ENCODE results near the gene CTCF. TPM values are rescaled to one million over a fixed set of nuclear protein-coding genes. Genes with fewer than 3 reads are reported as not detected.

CTCF gene
- total and polyA plus RNA-seq, 2 donors (not counting 3 experiments of a cell fraction or from before 2014, with no cell fraction given), result 20.7 to 40.0 TPM

DNA sequence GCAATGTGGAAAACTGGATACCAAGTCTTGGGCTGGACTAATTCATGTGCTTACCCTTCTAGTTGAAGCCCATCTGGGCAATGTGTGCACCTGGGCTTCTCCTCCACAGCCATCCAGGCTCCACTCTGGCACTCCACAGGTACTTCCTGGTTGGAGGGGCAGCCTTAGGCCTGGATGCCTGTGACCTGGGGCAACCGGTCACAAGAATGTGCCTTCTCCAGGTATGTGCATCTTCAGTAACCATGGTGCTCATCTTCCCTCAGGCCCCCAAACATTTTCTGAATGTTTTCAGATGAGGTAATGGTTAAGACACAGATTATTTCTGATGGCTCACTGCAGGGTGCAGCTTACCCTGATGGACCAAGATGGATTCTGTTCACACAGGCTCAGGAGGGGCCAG, 115.4 kb downstream of the CTCF start:
- Histone ChIP-seq H3K36me3 (ENCODE audit: control insufficient read depth in 2 of 2, extremely low read depth in 1 of 2, insufficient read depth in 2 of 2, low read length in 2 of 2) (peaks cover 0 to 18% of the 10 kb centered on the region in 2 experiments), H2AFZ (ENCODE audit: low read depth, low read length) (no peak overlapping the region), H3K9me3 (replicated peaks; ENCODE audit: control insufficient read depth, insufficient read depth, low read length) (no peaks in the 10 kb centered on the region), H3K27me3 (ENCODE audit: control insufficient read depth in 2 of 2, insufficient read depth in 2 of 2, low read length in 2 of 2) (no peaks in the 10 kb centered on the region), H3K4me1 (ENCODE audit: control insufficient read depth, extremely low read depth, insufficient read depth, low read length) (peaks cover 26% of the 10 kb centered on the region), H3K9ac (replicated peaks; ENCODE audit: extremely low read depth, insufficient read depth, low read length) (no peak overlapping the region), H3K4me2 (ENCODE audit: insufficient read depth, low read length) (no peak overlapping the region), H3K4me3 (replicated peaks in 1 of 3; ENCODE audit: insufficient read depth in 1 of 3, low read depth in 1 of 3, low read length in 3 of 3) (no peak overlapping the region), H3K9me1 (replicated peaks; ENCODE audit: control insufficient read depth, extremely low read depth, insufficient read depth, low read length) (no peaks in the 10 kb centered on the region), H3K27ac (ENCODE audit: insufficient read depth, low read depth, low read length) (no peak overlapping the region), H4K20me1 (replicated peaks; ENCODE audit: control insufficient read depth, extremely low read depth, insufficient read depth, low read length) (no peaks in the 10 kb centered on the region), H3K79me2 (ENCODE audit: control insufficient read depth, insufficient read depth, low read length) (no peaks in the 10 kb centered on the region)
- TF ChIP-seq, protein P1, sequence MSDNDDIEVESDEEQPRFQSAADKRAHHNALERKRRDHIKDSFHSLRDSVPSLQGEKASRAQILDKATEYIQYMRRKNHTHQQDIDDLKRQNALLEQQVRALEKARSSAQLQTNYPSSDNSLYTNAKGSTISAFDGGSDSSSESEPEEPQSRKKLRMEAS (IDR thresholded peaks at IDR 0.05; ENCODE audit: insufficient read depth, insufficient read length), result no peak
- TF ChIP-seq JUN (IDR thresholded peaks at IDR 0.05; ENCODE audit: borderline replicate concordance, insufficient read depth, insufficient read length, low read depth) (no peak), EZH2 (IDR thresholded peaks at IDR 0.05; ENCODE audit: borderline replicate concordance, low read depth, low read length, severe bottlenecking) (no peak), FOS (IDR thresholded peaks at IDR 0.05; ENCODE audit: borderline replicate concordance, insufficient read depth, low read length) (no peak), POLR2AphosphoS5 (IDR thresholded peaks at IDR 0.05; ENCODE audit: insufficient read depth, low read depth, low read length) (no peak), POLR2A (IDR thresholded peaks at IDR 0.05; ENCODE audit: low read depth, low read length) (no peak), MYC (IDR thresholded peaks at IDR 0.05; ENCODE audit: low read depth, low read length) (no peak)
- TF ChIP-seq, protein P2, sequence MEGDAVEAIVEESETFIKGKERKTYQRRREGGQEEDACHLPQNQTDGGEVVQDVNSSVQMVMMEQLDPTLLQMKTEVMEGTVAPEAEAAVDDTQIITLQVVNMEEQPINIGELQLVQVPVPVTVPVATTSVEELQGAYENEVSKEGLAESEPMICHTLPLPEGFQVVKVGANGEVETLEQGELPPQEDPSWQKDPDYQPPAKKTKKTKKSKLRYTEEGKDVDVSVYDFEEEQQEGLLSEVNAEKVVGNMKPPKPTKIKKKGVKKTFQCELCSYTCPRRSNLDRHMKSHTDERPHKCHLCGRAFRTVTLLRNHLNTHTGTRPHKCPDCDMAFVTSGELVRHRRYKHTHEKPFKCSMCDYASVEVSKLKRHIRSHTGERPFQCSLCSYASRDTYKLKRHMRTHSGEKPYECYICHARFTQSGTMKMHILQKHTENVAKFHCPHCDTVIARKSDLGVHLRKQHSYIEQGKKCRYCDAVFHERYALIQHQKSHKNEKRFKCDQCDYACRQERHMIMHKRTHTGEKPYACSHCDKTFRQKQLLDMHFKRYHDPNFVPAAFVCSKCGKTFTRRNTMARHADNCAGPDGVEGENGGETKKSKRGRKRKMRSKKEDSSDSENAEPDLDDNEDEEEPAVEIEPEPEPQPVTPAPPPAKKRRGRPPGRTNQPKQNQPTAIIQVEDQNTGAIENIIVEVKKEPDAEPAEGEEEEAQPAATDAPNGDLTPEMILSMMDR (IDR thresholded peaks at IDR 0.05; ENCODE audit: extremely low read depth in 1 of 2, insufficient read depth in 1 of 2, low read depth in 1 of 2, low read length in 2 of 2), result no peak
- FAIRE-seq, result no peak
- DNase-seq (ENCODE audit: low read depth, low spot score), result no peak
- no TSS peak for BruUV-seq (replicated peaks)
- ChIA-PET POLR2A (no interaction called here), CTCF (interaction anchor here (1.5 to 2.4 kb wide), 2 partner anchors 124 to 138 kb away, joined by 5 to 18 read pairs; no protein-coding TSS in a partner anchor)
- intact Hi-C loops (cut with micrococcal nuclease), result no loop called here
- dilution Hi-C loops (cut with MboI; ENCODE audit: extremely low pct_ligation_motif_present, low sequenced_read_pairs), result loop anchor here (25.0 kb wide), 1 partner anchor 235 kb away; no protein-coding TSS in a partner anchor

Data from endothelial cell of umbilical vein (primary cell).